Measurements from ENCODE around the gene CTSH.

CTSH gene, protein sequence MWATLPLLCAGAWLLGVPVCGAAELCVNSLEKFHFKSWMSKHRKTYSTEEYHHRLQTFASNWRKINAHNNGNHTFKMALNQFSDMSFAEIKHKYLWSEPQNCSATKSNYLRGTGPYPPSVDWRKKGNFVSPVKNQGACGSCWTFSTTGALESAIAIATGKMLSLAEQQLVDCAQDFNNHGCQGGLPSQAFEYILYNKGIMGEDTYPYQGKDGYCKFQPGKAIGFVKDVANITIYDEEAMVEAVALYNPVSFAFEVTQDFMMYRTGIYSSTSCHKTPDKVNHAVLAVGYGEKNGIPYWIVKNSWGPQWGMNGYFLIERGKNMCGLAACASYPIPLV

GRCh38 chr15:78944669-78945407, at the start of gene CTSH:
Gene CTSH (minus strand): TSS chr15:78945046. CDS start chr15:78944981, 65 bp downstream.
- no peak for FAIRE-seq

GRCh38 chr15:78993931-78994530, 49.2 kb upstream of the CTSH start:
- FAIRE-seq, result no peak

- no peak for FAIRE-seq
Observed at GRCh38 chr15:78993257-78993930, 48.5 kb upstream of the CTSH start.

GRCh38 chr15:78992416-78993256, 47.8 kb upstream of the CTSH start:
- FAIRE-seq, result no peak

DNA sequence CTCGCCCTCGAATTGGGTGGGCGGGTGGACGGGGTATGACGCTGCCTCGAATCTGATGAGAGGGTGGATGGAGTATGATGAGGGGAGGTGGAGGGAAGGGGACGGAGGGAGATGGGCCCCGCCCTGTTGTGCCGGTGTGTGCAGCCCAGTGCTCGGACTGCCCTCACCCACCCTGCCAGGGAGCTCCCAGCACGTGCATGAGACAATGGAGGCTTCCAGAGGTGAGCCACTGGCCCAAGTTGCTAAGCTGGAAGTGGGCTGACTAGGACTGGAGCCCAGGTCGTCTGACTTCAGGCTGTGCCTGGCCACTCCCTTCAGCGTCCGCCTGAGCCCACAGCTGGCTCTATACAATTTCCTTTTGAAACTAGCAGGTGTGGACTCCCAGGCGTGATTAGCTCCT, 47.0 kb upstream of the CTSH start:
- FAIRE-seq, result no peak

DNA sequence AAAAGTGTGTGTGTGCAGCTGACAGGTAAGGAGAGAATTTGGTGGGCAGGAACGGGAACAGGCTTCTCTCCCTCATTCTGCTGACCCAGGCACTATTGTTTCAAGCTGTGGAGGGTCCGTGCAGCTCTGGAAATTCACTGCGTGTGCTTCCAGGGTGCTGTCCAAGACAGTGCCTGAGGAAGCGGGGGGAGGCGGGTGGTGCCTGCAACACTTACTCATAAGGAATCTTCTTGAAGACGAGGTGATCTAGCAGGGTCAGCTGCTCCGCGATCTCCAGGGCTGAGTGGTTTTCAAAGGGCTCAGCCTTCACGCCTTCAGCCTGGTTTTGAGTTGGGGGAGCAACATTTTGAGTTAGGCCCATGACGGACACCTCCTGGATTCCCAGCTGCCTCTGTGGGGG, 46.6 kb upstream of the CTSH start:
- no peak for FAIRE-seq

GRCh38 chr15:78990278-78990677, 45.4 kb upstream of the CTSH start:
- no peak for FAIRE-seq

DNA sequence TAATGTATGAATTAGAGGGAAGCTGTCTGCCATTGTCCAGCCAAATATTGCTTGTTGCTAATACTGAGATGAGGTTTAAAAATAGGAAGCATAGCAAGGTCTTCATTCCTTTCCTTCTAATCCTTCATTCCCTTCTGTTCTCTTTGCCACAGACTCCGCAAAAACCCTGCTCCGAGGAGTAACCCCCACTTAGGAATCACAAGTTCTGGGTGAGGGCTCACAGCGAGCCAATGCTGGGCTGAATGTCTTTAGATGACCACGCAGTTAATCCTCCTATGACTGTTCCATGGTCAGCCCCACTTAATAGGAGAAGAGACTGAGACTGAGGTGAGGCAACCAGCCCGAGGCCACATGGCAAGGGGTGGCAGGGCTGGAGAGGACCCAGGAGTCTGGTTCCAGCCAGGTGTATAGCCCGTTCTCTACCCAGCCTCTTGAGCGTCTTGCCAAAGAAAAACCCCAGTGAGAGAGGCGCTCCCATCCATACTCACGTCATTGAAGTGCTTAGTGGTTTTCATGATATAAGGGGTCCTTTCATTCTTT, 44.9 kb upstream of the CTSH start:
- no peak for FAIRE-seq

DNA sequence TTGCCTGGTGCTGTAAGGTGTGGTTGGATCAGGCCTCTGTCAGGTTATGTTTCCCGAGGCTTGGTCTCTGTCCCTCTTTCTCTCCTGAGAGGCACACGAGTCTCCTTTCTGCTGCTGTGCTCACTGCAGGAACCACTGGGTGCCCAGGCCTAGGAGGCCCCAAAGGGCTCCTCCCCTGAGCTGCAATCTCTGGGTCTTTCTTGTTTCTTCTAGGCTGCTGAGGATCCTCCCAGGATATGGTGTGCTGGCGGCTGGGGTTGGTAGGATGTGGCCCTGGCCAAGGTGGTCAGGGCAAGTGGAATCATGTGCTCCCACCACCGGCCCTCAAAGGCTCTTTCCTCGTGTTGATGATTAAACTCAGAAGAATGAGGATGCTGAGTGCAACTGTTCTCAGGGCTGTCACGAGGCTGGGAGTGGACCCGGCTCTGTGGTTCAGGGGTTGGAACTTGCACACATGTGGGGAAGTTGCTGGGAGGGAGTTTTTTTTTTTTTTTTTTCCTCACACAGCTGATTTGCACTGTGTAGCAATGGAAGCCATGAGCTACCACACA, 43.6 kb upstream of the CTSH start:
- no peak for FAIRE-seq

DNA sequence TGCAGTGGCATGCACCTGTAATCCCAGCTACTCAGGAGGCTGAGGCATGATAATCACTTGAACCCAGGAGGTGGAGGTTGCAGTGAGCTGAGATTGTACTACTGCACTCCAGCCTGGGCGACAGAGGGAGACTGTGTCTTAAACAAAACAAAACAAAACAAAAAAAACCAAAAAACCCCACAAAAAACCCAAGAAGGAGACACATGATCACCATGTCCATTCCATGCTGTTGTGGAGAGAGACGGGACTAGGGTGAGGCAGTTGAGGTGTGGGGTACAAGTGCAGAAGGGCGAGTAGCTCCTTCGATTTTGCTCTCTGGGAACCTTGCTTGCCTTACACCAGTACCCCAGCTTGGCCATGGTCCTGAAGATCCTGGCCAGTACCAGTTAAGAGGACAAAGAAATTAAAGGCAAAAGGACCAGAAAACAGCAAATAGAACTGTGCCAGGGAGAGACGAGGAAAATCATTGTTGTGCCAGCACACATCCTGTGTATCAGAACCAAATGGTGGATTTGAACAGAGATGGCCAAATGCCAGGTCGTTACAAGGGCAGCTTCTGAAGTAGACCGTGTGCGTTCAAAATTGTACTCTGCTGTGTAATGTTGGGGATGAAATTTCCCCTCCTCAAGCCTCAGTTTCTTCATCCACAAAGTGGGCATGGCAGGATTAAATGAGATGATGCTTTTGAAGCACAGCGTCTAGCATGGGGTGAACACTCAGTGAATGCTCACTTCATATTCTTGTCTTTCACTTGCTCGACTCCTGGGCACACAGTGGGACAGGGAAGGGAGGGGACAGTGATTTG, 42.9 kb upstream of the CTSH start:
- FAIRE-seq, result no peak

DNA sequence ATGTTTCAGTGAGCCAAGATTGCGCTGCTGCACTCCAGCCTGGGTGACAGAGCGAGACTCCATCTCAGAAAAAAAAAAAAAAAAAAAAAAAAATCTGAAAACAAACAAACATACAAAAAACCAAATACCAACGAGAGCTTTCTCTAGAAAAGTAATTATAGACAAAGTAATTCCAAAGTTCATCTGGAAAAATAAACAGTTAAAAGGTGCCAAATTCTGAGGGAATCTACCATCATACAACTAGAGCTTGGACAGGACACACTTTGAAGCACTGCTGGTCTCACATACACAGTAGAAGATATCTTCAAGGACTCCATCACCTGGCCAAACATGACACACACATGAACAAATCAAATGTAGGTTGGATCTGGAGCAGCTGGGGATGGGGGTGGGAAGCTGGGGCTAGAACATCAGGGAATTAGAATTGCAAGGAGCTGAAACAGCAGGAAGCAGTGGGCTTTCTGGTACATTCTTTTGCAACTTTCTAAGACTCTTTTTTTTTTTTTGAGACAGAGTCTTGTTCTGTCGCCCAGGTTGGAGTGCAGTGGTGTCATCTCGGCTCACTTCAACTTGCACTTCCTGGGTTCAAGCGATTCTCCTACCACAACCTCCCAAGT, 41.1 kb upstream of the CTSH start:
- FAIRE-seq, result no peak

DNA sequence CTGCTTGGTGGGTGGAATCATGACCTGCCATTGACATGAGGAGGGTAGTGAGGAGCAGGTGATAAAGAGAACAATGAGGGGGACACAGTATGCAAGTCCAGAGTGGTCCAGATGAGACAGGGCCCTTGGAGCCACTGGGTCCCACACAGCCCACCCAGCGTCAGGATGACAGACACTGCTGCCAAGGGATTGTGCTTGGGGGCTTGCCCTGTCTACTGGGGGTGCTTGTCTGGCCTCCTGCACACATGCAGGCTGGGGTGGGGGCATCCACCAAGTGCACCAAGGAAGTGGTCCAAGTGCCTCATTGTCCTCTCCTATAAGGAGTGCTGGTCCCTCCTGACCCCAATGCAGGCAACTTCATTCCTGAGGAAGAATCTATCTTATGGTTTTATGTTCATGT, 39.2 kb upstream of the CTSH start:
- FAIRE-seq, result no peak

DNA sequence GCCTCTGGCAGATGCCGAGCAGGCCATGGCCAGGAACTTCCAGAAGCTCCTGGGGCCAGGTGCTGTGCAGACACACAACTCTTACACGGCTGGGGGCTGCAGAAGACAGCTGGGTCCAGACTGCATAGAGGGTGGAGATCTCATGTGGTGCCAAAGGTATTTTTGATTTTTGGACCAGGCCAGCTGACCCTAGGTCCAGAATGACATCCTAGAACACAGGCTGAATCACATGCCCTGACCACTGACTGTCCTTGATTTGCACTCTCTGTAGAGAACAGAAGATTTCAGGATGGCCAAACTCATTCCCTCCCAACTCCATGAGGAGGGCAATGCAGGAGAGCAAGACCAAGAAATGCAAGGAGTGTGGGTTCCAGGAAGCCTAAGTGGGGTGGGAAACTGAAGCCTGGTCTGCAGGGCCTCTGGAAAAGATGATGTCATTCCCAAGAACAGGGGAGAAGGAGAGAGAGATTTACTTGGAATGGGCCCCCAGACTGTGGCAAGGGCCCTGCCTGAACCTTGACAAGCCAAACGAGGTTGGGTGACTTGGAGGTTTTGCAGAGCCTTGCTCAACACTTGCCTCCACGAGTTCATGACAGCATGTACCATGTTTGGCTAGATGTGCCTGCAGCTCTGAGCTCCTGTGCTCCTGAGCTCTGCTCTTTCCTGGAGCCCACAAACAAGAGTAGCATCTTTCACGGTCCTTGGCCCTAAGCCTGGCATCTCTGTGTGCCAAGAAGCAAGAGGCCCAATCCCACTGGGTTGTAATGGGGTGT, 38.5 kb upstream of the CTSH start:
- no peak for FAIRE-seq

DNA sequence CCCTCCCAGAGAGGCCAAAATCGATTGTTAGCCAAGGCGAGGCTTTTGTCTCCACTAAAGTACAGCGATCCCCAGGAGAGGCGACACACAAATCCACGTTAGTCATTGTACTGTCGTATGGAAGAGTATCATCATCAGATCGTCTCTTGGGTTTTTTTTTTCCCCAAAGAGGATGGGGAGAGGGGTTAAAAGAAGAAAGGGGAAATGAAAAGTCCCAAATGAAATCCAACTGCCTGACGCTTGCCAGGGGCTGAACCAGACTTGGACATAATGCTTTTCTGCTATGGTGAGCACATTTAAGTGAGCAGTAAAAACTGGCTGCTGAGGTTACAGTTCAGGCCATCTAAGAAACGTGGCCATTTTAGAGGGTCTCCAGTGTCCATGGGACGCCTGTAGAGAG, 37.9 kb upstream of the CTSH start:
- FAIRE-seq, result no peak

- no peak for FAIRE-seq
Observed at GRCh38 chr15:78981532-78982313, 36.9 kb upstream of the CTSH start.

DNA sequence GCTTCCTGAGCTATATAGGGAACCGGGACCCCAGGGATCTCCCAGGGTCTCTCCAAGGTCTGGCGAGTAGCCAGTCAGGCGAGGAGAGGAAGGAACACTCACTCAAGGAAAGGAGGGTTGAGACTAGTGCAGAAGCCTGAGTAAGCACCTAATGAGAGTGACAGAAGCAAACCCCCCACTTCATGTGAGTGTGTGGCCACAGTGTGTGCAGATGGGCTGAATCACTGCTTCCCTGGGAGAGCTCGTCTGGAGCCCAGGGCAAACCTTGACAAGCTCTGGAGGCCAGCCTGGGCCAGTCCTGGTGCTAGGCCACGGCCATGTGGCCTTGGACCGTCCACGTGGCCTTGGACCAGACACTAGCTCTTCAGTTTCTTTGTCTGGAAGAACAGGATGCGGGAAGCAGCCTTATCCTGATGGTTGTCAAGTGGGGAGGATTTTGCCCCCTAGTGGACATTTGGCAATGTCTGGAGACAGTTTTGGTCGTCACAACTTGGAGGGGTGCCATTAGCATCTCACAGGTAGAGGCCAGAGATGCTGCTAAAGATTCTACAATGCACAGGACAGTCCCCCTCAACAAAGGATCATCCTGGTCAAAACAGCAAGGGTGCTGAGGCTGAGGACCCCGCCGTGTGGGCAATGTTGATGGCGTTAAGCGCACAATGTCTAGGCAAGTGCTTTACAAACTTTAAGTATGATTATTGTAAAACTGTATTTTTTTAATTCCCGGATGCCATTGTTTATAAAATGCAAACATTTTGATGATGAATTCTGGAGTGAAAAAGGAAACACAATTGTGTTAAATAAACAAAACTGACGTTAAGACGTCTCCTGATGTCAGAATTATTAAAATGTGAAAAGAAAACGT, 34.8 kb upstream of the CTSH start:
- no peak for FAIRE-seq

GRCh38 chr15:78978601-78979179, 33.8 kb upstream of the CTSH start:
- no peak for FAIRE-seq
